Subcutaneous adipose tissue (tissue), 4 donors: ENCODE results near the gene FGG. TPM values are rescaled to one million over a fixed set of nuclear protein-coding genes. Genes with fewer than 3 reads are reported as not detected.

Source experiments
- CTCF ChIP-seq: fragments of 450-650 bp; IDR thresholded peaks from one replicate; pipeline ENCODE4 v1.5.1; 2016; ENCODE audit warnings: low read depth, mild to moderate bottlenecking, control low read depth, antibody characterized with exemption, moderate library complexity
- total RNA-seq, 4 donors: library from RNA; depleted of rRNA; stranded (reverse); fragments of >200 nt; gene quantifications; one replicate each; pipeline ENCODE4 v1.1.0, GENCODE V29; 2016

The FGG gene
- total RNA-seq, 4 donors from 2014 or later, result not detected

GRCh38 chr4:154583677-154584076 is 28.8 kb downstream of the FGG start:
- TF ChIP-seq CTCF, result no peak

GRCh38 chr4:154583230-154583629 is 29.2 kb downstream of the FGG start:
- TF ChIP-seq CTCF, result no peak

- TF ChIP-seq CTCF, result no peak
Observed at GRCh38 chr4:154582723-154583122, 29.7 kb downstream of the FGG start.

GRCh38 chr4:154579927-154580326 is 32.5 kb downstream of the FGG start:
- TF ChIP-seq CTCF, result no peak

- TF ChIP-seq CTCF, result no peak
Observed at GRCh38 chr4:154578919-154579318, 33.5 kb downstream of the FGG start.

DNA sequence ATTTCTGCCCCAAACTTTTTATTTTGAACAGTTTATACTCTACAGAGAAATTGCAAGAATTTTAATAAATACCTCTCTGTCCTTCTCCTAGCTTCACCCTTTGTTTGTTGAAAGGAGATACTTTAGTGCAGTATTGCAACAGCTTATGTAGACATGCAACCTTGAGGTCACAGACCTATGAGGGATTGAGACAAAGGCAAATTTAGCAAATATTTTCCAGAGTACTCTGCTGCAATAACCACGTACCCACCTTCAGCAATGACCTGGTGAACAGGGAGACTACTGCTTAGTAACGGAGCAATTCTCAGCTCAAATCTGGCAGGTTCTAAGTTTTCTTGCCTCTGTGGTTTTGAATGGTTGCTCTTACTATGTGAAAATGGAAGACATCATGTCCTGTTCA is 35.1 kb downstream of the FGG start:
- TF ChIP-seq CTCF, result no peak

DNA sequence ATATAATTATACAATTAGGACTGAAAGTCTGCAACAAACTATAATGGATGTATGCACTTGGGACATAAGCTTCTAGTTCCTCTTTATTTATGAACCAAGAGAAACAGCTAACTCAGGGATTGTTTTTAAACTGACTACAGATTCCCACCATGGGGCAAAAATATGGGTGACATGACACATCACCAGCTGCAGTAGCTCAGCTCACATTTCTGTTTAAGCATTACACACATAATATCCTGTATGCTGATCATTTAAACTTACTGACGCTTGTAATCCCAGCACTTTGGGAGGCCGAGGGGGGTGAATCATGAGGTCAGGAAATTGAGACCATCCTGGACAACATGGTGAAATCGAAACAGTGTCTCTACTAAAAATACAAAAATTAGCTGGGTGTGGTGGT is 38.1 kb downstream of the FGG start:
- no peak for TF ChIP-seq CTCF
